WTC11 (cell line): ENCODE results near the gene SLC25A6. TPM values are rescaled to one million over a fixed set of nuclear protein-coding genes. Genes with fewer than 3 reads are reported as not detected.
A peak's percentile ranks its signal among the peaks of the same experiment; 100 is the strongest.

ENCODE experiments used
- ATAC-seq: fragments of 200-7000 bp; cut with Tn5 transposase; 2 replicates; pipeline ENCODE4 v1.10.0; 2021; ENCODE audit warnings: mild to moderate bottlenecking, moderate library complexity
- CTCF ChIA-PET: fragments of 300-600 bp; sonication (Branson Sonifier 250); formaldehyde crosslinking; loops from one replicate; lab custom pipeline; 2021; ENCODE audit warnings: antibody characterized with exemption; lab: Charles Lee
- POLR2A ChIA-PET: fragments of 350-600 bp; sonication (Branson Sonifier 250); formaldehyde crosslinking; loops from one replicate; lab custom pipeline; 2021; ENCODE audit warnings: antibody characterized with exemption; lab: Charles Lee
- DNase-seq: peaks from one replicate; pipeline ENCODE4 v3.0.0; 2021; ENCODE audit warnings: low spot score
- H3K27ac Mint-ChIP-seq: 2 replicates; pipeline ENCODE4 v1.8.0; 2021; ENCODE audit warnings: mixed read lengths
- H3K27me3 Mint-ChIP-seq: 2 replicates; pipeline ENCODE4 v1.8.0; 2021; ENCODE audit warnings: low read depth, mild to moderate bottlenecking, moderate library complexity, mixed read lengths
- H3K36me3 Mint-ChIP-seq: 2 replicates; pipeline ENCODE4 v1.8.0; 2021; ENCODE audit warnings: mixed read lengths
- H3K4me1 Mint-ChIP-seq: 2 replicates; pipeline ENCODE4 v1.8.0; 2022; ENCODE audit warnings: mixed read lengths
- H3K4me3 Mint-ChIP-seq: 2 replicates; pipeline ENCODE4 v1.8.0; 2021; ENCODE audit warnings: mild to moderate bottlenecking, moderate library complexity, mixed read lengths
- H3K9me3 Mint-ChIP-seq: 2 replicates; pipeline ENCODE4 v1.8.0; 2021; ENCODE audit warnings: mixed read lengths
- ATF3 ChIP-seq: sonication (generic); formaldehyde crosslinking; conservative IDR thresholded peaks from 2 replicates; pipeline ENCODE4 v1.8.1; 2022; ENCODE audit warnings: mild to moderate bottlenecking, missing genetic modification reagents
- ESRRA ChIP-seq: sonication (generic); formaldehyde crosslinking; IDR thresholded peaks from 2 replicates; pipeline ENCODE4 v1.8.1; 2022; ENCODE audit warnings: mild to moderate bottlenecking, missing genetic modification reagents, borderline replicate concordance
- FOXP1 ChIP-seq: sonication (generic); formaldehyde crosslinking; IDR thresholded peaks from 2 replicates; pipeline ENCODE4 v1.8.0; 2022; ENCODE audit warnings: missing genetic modification reagents, mild to moderate bottlenecking, moderate library complexity, borderline replicate concordance
- GTF2I ChIP-seq: fragments of 250-450 bp; sonication (Bioruptor Pico); conservative IDR thresholded peaks from 2 replicates; pipeline ENCODE4 v1.4.0; 2021; ENCODE audit warnings: mild to moderate bottlenecking
- MXD4 ChIP-seq: fragments of 250-450 bp; sonication (Bioruptor Pico); IDR thresholded peaks from 2 replicates; pipeline ENCODE4 v1.8.0; 2021; ENCODE audit warnings: mild to moderate bottlenecking, moderate library complexity, borderline replicate concordance
- MYBL2 ChIP-seq: sonication (generic); formaldehyde crosslinking; IDR thresholded peaks from 2 replicates; pipeline ENCODE4 v1.8.1; 2023; ENCODE audit warnings: mild to moderate bottlenecking, moderate library complexity, missing genetic modification reagents
- SOX15 ChIP-seq: fragments of 250-450 bp; sonication (Bioruptor Pico); IDR thresholded peaks from 2 replicates; pipeline ENCODE4 v1.9.0; 2021; ENCODE audit warnings: mild to moderate bottlenecking
- TEAD1 ChIP-seq: sonication (generic); formaldehyde crosslinking; IDR thresholded peaks from 2 replicates; pipeline ENCODE4 v1.8.0; 2022; ENCODE audit warnings: mild to moderate bottlenecking, missing genetic modification reagents
- ZBTB21 ChIP-seq: sonication (generic); formaldehyde crosslinking; IDR thresholded peaks from 2 replicates; pipeline ENCODE4 v1.8.1; 2023; ENCODE audit warnings: mild to moderate bottlenecking, missing genetic modification reagents, borderline replicate concordance
- ZNF138 ChIP-seq: sonication (generic); formaldehyde crosslinking; conservative IDR thresholded peaks from 2 replicates; pipeline ENCODE4 v1.8.1; 2022; ENCODE audit warnings: mild to moderate bottlenecking, moderate library complexity, missing genetic modification reagents
- ZNF671 ChIP-seq: fragments of 250-450 bp; sonication (Bioruptor Pico); IDR thresholded peaks from 2 replicates; pipeline ENCODE4 v1.8.0; 2021; ENCODE audit warnings: mild to moderate bottlenecking
- total RNA-seq: library from RNA; stranded (reverse); gene quantifications from 3 replicates; pipeline ENCODE4 v1.2.3, GENCODE V29; 2021
- TF ChIP-seq, protein P1 (sequence below): sonication (generic); formaldehyde crosslinking; IDR thresholded peaks from 2 replicates; pipeline ENCODE4 v1.8.0; 2022; ENCODE audit warnings: missing genetic modification reagents
- TF ChIP-seq, protein P2 (sequence below): sonication (generic); formaldehyde crosslinking; IDR thresholded peaks from 2 replicates; pipeline ENCODE4 v1.8.1; 2022; ENCODE audit warnings: missing genetic modification reagents, borderline replicate concordance
- TF ChIP-seq, protein P3 (sequence below): fragments of 200-600 bp; IDR thresholded peaks from 2 replicates; pipeline ENCODE4 v1.8.0; 2022; ENCODE audit warnings: antibody characterized with exemption
- TF ChIP-seq, protein P4 (sequence below): sonication (generic); formaldehyde crosslinking; IDR thresholded peaks from 2 replicates; pipeline ENCODE4 v1.8.1; 2022; ENCODE audit warnings: low read depth, mild to moderate bottlenecking, moderate library complexity, missing genetic modification reagents, borderline replicate concordance
- TF ChIP-seq, protein P5 (sequence below): sonication (generic); formaldehyde crosslinking; conservative IDR thresholded peaks from 2 replicates; pipeline ENCODE4 v1.8.1; 2023; ENCODE audit warnings: mild to moderate bottlenecking, low read depth, missing genetic modification reagents, moderate library complexity
- TF ChIP-seq, protein P6 (sequence below): sonication (generic); formaldehyde crosslinking; IDR thresholded peaks from 2 replicates; pipeline ENCODE4 v1.8.1; 2023; ENCODE audit warnings: mild to moderate bottlenecking, missing genetic modification reagents, borderline replicate concordance

SLC25A6 gene
- total RNA-seq, 1 experiment from 2014 or later = 627 TPM

- no peak for TF ChIP-seq ATF3 (CRISPR knock-in tag)
- TF ChIP-seq MXD4 = no peak
- TF ChIP-seq, protein P1, sequence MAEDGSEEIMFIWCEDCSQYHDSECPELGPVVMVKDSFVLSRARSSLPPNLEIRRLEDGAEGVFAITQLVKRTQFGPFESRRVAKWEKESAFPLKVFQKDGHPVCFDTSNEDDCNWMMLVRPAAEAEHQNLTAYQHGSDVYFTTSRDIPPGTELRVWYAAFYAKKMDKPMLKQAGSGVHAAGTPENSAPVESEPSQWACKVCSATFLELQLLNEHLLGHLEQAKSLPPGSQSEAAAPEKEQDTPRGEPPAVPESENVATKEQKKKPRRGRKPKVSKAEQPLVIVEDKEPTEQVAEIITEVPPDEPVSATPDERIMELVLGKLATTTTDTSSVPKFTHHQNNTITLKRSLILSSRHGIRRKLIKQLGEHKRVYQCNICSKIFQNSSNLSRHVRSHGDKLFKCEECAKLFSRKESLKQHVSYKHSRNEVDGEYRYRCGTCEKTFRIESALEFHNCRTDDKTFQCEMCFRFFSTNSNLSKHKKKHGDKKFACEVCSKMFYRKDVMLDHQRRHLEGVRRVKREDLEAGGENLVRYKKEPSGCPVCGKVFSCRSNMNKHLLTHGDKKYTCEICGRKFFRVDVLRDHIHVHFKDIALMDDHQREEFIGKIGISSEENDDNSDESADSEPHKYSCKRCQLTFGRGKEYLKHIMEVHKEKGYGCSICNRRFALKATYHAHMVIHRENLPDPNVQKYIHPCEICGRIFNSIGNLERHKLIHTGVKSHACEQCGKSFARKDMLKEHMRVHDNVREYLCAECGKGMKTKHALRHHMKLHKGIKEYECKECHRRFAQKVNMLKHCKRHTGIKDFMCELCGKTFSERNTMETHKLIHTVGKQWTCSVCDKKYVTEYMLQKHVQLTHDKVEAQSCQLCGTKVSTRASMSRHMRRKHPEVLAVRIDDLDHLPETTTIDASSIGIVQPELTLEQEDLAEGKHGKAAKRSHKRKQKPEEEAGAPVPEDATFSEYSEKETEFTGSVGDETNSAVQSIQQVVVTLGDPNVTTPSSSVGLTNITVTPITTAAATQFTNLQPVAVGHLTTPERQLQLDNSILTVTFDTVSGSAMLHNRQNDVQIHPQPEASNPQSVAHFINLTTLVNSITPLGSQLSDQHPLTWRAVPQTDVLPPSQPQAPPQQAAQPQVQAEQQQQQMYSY (CRISPR knock-in tag) = no peak
- TF ChIP-seq ZNF138 = 0 out of 2 replicates have a peak, but pooled peaks have one; percentile 14
- peak; percentile 6; the same call in 1 of the 2 replicates for TF ChIP-seq ZNF671
- TF ChIP-seq FOXP1 (CRISPR knock-in tag) = 0 out of 2 replicates have a peak, but pooled peaks have one; percentile 15
- no peak for TF ChIP-seq ESRRA
- TF ChIP-seq, protein P2, sequence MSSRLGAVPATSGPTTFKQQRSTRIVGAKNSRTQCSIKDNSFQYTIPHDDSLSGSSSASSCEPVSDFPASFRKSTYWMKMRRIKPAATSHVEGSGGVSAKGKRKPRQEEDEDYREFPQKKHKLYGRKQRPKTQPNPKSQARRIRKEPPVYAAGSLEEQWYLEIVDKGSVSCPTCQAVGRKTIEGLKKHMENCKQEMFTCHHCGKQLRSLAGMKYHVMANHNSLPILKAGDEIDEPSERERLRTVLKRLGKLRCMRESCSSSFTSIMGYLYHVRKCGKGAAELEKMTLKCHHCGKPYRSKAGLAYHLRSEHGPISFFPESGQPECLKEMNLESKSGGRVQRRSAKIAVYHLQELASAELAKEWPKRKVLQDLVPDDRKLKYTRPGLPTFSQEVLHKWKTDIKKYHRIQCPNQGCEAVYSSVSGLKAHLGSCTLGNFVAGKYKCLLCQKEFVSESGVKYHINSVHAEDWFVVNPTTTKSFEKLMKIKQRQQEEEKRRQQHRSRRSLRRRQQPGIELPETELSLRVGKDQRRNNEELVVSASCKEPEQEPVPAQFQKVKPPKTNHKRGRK (CRISPR knock-in tag) = no peak
- TF ChIP-seq, protein P3, sequence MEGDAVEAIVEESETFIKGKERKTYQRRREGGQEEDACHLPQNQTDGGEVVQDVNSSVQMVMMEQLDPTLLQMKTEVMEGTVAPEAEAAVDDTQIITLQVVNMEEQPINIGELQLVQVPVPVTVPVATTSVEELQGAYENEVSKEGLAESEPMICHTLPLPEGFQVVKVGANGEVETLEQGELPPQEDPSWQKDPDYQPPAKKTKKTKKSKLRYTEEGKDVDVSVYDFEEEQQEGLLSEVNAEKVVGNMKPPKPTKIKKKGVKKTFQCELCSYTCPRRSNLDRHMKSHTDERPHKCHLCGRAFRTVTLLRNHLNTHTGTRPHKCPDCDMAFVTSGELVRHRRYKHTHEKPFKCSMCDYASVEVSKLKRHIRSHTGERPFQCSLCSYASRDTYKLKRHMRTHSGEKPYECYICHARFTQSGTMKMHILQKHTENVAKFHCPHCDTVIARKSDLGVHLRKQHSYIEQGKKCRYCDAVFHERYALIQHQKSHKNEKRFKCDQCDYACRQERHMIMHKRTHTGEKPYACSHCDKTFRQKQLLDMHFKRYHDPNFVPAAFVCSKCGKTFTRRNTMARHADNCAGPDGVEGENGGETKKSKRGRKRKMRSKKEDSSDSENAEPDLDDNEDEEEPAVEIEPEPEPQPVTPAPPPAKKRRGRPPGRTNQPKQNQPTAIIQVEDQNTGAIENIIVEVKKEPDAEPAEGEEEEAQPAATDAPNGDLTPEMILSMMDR = no peak
- TF ChIP-seq GTF2I (CRISPR knock-in tag) = peak; percentile 98
- TF ChIP-seq, all 79 proteins: peak for 12
These were observed 26.2 kb upstream of the SLC25A6 start (continued) for GRCh38 chrX:1417921-1418771.

DNA sequence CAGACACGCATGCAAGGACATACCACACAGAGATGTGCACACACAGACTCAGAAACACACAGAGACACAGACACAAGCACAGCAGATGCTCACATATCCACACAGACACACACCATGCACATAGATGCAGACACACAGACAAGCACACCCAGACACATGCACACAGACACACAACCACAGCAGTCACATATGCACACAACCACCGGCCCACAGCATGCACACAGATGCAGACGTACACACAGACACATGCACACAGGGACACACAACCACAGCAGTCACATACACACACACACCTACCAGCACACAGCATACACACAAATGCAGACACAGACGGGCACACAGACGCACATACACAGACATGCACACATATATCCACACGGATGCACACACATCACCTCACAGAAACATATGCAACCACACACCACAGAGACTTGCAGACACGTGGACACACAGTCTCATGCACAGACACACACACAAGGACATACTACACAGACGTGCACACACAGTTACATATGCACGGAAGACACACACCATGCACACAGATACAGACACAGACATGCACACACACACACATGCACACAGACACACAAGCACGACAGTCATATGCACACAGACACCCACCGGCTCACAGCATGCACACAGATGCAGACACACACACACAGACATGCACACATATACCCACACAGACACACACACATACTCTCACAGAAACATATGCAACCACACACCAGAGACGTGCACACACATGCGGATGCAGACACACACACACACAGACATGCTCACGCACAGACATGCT lies 25.2 kb upstream of the SLC25A6 start:
- H3K36me3 Mint-ChIP-seq = peaks cover 49% of the 10 kb centered on the region
- peaks cover 12% of the 10 kb centered on the region for H3K4me1 Mint-ChIP-seq
- no peaks in the 10 kb centered on the region for H3K27me3 Mint-ChIP-seq
- TF ChIP-seq, protein P4, sequence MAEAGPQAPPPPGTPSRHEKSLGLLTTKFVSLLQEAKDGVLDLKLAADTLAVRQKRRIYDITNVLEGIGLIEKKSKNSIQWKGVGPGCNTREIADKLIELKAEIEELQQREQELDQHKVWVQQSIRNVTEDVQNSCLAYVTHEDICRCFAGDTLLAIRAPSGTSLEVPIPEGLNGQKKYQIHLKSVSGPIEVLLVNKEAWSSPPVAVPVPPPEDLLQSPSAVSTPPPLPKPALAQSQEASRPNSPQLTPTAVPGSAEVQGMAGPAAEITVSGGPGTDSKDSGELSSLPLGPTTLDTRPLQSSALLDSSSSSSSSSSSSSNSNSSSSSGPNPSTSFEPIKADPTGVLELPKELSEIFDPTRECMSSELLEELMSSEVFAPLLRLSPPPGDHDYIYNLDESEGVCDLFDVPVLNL = no peak
- TF ChIP-seq, protein P5, sequence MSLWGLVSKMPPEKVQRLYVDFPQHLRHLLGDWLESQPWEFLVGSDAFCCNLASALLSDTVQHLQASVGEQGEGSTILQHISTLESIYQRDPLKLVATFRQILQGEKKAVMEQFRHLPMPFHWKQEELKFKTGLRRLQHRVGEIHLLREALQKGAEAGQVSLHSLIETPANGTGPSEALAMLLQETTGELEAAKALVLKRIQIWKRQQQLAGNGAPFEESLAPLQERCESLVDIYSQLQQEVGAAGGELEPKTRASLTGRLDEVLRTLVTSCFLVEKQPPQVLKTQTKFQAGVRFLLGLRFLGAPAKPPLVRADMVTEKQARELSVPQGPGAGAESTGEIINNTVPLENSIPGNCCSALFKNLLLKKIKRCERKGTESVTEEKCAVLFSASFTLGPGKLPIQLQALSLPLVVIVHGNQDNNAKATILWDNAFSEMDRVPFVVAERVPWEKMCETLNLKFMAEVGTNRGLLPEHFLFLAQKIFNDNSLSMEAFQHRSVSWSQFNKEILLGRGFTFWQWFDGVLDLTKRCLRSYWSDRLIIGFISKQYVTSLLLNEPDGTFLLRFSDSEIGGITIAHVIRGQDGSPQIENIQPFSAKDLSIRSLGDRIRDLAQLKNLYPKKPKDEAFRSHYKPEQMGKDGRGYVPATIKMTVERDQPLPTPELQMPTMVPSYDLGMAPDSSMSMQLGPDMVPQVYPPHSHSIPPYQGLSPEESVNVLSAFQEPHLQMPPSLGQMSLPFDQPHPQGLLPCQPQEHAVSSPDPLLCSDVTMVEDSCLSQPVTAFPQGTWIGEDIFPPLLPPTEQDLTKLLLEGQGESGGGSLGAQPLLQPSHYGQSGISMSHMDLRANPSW (CRISPR knock-in tag) = no peak
- TF ChIP-seq MYBL2 = no peak
- TF ChIP-seq ZBTB21 (CRISPR knock-in tag) = no peak
- no peak for TF ChIP-seq SOX15 (CRISPR knock-in tag)
- TF ChIP-seq TEAD1 (CRISPR knock-in tag) = no peak
- TF ChIP-seq, protein P6, sequence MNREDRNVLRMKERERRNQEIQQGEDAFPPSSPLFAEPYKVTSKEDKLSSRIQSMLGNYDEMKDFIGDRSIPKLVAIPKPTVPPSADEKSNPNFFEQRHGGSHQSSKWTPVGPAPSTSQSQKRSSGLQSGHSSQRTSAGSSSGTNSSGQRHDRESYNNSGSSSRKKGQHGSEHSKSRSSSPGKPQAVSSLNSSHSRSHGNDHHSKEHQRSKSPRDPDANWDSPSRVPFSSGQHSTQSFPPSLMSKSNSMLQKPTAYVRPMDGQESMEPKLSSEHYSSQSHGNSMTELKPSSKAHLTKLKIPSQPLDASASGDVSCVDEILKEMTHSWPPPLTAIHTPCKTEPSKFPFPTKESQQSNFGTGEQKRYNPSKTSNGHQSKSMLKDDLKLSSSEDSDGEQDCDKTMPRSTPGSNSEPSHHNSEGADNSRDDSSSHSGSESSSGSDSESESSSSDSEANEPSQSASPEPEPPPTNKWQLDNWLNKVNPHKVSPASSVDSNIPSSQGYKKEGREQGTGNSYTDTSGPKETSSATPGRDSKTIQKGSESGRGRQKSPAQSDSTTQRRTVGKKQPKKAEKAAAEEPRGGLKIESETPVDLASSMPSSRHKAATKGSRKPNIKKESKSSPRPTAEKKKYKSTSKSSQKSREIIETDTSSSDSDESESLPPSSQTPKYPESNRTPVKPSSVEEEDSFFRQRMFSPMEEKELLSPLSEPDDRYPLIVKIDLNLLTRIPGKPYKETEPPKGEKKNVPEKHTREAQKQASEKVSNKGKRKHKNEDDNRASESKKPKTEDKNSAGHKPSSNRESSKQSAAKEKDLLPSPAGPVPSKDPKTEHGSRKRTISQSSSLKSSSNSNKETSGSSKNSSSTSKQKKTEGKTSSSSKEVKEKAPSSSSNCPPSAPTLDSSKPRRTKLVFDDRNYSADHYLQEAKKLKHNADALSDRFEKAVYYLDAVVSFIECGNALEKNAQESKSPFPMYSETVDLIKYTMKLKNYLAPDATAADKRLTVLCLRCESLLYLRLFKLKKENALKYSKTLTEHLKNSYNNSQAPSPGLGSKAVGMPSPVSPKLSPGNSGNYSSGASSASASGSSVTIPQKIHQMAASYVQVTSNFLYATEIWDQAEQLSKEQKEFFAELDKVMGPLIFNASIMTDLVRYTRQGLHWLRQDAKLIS (CRISPR knock-in tag) = no peak
- TF ChIP-seq GTF2I (CRISPR knock-in tag) = no peak
- ChIA-PET CTCF (no interaction called here), POLR2A (no interaction called here)
- H3K27ac Mint-ChIP-seq = no peak overlapping the region
- H3K4me3 Mint-ChIP-seq = no peak overlapping the region
- DNase-seq (no peak), ATAC-seq (no peak)
- H3K9me3 Mint-ChIP-seq = peaks cover 8% of the 10 kb centered on the region
